PC-9 (cell line): Measurements from ENCODE around the gene BAIAP3. TPM values are rescaled to one million over a fixed set of nuclear protein-coding genes. Genes with fewer than 3 reads are reported as not detected.

Experiments
- Bru-seq: library from RNA; stranded (reverse); fragments of 400-500 nt; gene quantifications from one replicate; lab custom pipeline; 2021; lab: Mats Ljungman, UMichigan
- BruChase-seq, 2 experiments: library from RNA; stranded (reverse); fragments of 400-500 nt; gene quantifications; one replicate each; lab custom pipeline; 2021; lab: Mats Ljungman, UMichigan
- BruUV-seq: library from RNA; stranded (reverse); fragments of 400-500 nt; replicated peaks from 2 replicates; lab custom pipeline; 2021; lab: Mats Ljungman, UMichigan
- CTCF ChIA-PET: fragments of 300-600 bp; sonication (Branson Sonifier 250); formaldehyde crosslinking; loops from one replicate; lab custom pipeline; 2022; ENCODE audit warnings: antibody characterized with exemption; lab: Charles Lee
- POLR2A ChIA-PET: fragments of 300-600 bp; sonication (Branson Sonifier 250); formaldehyde crosslinking; loops from one replicate; lab custom pipeline; 2022; ENCODE audit warnings: antibody characterized with exemption; ENCODE audit not compliant: unreplicated experiment; lab: Charles Lee
- DNase-seq, 2 experiments: peaks; one replicate each; pipeline versions ENCODE4 v3.0.0 to v3.0.0-alpha.2; 2015 to 2022; ENCODE audit warnings: mixed read lengths in 1 of 2
- H2AFZ ChIP-seq: fragments of 200-600 bp; sonication (generic); 2 replicates; pipeline ENCODE4 v1.8.1; 2017; ENCODE audit warnings: antibody characterized with exemption
- H3F3A ChIP-seq: fragments of 200-600 bp; sonication (generic); 2 replicates; pipeline ENCODE4 v1.8.1; 2017; ENCODE audit warnings: antibody characterized with exemption, mild to moderate bottlenecking, low read depth; ENCODE audit not compliant: insufficient read depth
- H3K27ac ChIP-seq: fragments of 200-600 bp; sonication (generic); 2 replicates; pipeline ENCODE4 v1.6.1; 2016; ENCODE audit warnings: mixed run types
- H3K27me3 ChIP-seq: fragments of 200-600 bp; sonication (generic); 2 replicates; pipeline ENCODE4 v1.6.1; 2016; ENCODE audit warnings: low read depth, mixed run types; ENCODE audit not compliant: insufficient read depth
- H3K36me3 ChIP-seq: fragments of 200-600 bp; sonication (generic); 2 replicates; pipeline ENCODE4 v1.6.1; 2016; ENCODE audit warnings: low read depth, mixed run types
- H3K4me1 ChIP-seq: fragments of 200-600 bp; sonication (generic); replicated peaks from 2 replicates; pipeline ENCODE4 v1.6.1; 2016; ENCODE audit warnings: mixed run types; ENCODE audit not compliant: insufficient read depth
- H3K4me2 ChIP-seq: fragments of 200-600 bp; sonication (generic); 2 replicates; pipeline ENCODE4 v1.6.1; 2017; ENCODE audit warnings: mixed run types
- H3K4me3 ChIP-seq: fragments of 200-600 bp; sonication (generic); 2 replicates; pipeline ENCODE4 v1.6.1; 2016; ENCODE audit warnings: mixed run types
- H3K79me2 ChIP-seq: fragments of 200-600 bp; sonication (generic); 2 replicates; pipeline ENCODE4 v1.6.1; 2017; ENCODE audit warnings: low read depth, mixed run types
- H3K9me2 ChIP-seq: fragments of 200-600 bp; sonication (generic); 2 replicates; pipeline ENCODE4 v1.8.1; 2017; ENCODE audit warnings: mild to moderate bottlenecking; ENCODE audit not compliant: insufficient read depth
- H3K9me3 ChIP-seq: fragments of 200-600 bp; sonication (generic); 2 replicates; pipeline ENCODE4 v1.8.1; 2016; ENCODE audit warnings: low read depth; ENCODE audit not compliant: insufficient read depth
- H4K20me1 ChIP-seq: fragments of 200-600 bp; sonication (generic); 2 replicates; pipeline ENCODE4 v1.8.1; 2017; ENCODE audit not compliant: insufficient read depth
- EZH2 ChIP-seq: fragments of 200-600 bp; sonication (generic); IDR thresholded peaks from 2 replicates; pipeline ENCODE4 v1.8.0; 2017; ENCODE audit warnings: antibody characterized with exemption, low read depth
- intact Hi-C: fragments of 100-400 bp; cut with micrococcal nuclease; formaldehyde crosslinking; loops from one replicate; pipeline ENCODE4 v1.10.0; 2022; ENCODE audit not compliant: unreplicated experiment
- long read RNA-seq: library from polyadenylated mRNA; stranded (forward); transcript quantifications from one replicate; pipeline ENCODE4 v2.0.0, GENCODE V29; 2022
- total RNA-seq: library from RNA; stranded (reverse); gene quantifications from 2 replicates; pipeline ENCODE4 v1.2.3, GENCODE V29; 2021
- TF ChIP-seq, protein P1 (sequence below): fragments of 200-600 bp; sonication (generic); conservative IDR thresholded peaks from 2 replicates; pipeline ENCODE4 v1.6.1; 2017; ENCODE audit warnings: mixed run types, antibody characterized with exemption, mild to moderate bottlenecking, moderate library complexity

BAIAP3 gene, protein sequence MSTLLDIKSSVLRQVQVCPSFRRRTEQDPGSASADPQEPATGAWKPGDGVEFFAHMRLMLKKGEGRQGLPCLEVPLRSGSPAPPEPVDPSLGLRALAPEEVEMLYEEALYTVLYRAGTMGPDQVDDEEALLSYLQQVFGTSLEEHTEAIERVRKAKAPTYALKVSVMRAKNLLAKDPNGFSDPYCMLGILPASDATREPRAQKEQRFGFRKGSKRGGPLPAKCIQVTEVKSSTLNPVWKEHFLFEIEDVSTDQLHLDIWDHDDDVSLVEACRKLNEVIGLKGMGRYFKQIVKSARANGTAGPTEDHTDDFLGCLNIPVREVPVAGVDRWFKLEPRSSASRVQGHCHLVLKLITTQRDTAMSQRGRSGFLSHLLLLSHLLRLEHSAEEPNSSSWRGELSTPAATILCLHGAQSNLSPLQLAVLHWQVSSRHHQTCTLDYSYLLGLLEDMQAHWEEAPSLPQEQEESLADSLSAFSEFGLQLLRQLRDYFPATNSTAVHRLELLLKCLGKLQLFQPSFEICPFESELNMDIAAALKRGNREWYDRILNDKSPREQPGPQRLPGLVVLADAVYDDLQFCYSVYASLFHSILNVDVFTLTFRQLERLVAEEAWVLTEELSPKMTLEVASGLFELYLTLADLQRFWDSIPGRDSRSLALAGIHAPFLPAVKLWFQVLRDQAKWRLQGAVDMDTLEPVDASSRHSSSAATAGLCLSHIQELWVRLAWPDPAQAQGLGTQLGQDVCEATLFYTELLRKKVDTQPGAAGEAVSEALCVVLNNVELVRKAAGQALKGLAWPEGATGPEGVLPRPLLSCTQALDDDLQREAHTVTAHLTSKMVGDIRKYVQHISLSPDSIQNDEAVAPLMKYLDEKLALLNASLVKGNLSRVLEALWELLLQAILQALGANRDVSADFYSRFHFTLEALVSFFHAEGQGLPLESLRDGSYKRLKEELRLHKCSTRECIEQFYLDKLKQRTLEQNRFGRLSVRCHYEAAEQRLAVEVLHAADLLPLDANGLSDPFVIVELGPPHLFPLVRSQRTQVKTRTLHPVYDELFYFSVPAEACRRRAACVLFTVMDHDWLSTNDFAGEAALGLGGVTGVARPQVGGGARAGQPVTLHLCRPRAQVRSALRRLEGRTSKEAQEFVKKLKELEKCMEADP
- total RNA-seq (35.0 and 47.3 TPM in 2 replicates), Bru-seq, nascent RNA (percentile 35 among the genes with signal in this experiment), BruChase-seq, experiment 1, labeled RNA remaining after a 2-hour chase (percentile 49 among the genes with signal in this experiment), BruChase-seq, experiment 2, labeled RNA remaining after a 6-hour chase (percentile 60 among the genes with signal in this experiment)
- long read RNA-seq, transcript BAIAP3-204 (34 exons, 3,930 nt): major isoform, 8 of 19 reads
- long read RNA-seq, partial matches to known transcripts: 9 of 19 reads
- long read RNA-seq, other reads (novel, unspliced or antisense): 2 of 19 reads

DNA sequence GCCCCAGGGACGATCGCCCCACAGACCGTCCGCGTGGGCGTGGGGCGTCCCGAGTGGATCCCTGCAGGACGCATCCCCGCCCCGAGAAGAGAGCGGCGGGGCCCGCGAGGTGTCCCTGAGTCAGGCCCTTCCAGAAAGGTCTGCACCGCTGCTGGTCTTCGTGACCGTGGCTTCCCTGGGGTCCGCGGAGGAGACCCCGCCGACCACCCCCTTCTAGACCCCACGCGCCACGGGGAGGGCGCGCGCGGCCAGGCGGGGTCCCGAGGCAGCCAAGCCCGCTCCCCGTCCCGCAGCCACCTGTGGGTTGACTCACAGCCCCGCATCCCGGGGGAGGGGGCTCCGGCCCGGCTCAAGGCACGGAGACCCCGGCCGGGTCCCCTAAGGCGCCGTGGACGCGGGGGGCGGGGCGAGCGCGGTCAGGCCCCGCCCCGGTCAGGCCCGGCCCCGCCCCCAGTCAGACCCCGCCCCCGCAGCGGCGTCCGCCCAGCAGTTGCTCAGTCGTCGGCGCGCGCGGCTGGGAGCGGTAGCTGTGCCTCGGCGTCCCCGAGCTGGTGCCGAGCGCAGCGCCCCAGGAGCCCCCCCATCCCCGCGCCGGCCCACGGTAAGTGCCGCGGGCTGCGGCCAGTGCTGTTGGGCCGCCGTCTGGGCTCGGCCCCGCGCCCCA, at the start of gene BAIAP3:
BAIAP3 (plus strand) TSS at position 497 of the 664 bp plus-strand sequence. CDS start 4,905 bp downstream, outside the sequence.
- Histone ChIP-seq H3K79me2 (no peaks in the 10 kb centered on the region), H3K27me3 (no peaks in the 10 kb centered on the region), H3K9me3 (no peaks in the 10 kb centered on the region), H3K27ac (no peak within 1 kb of the TSS), H3K9me2 (no peaks in the 10 kb centered on the region), H3K36me3 (no peaks in the 10 kb centered on the region), H3F3A (peaks cover 6% of the 10 kb centered on the region; the same call in 1 of the 2 replicates), H4K20me1 (no peaks in the 10 kb centered on the region), H3K4me3 (peak within 1 kb of the TSS; percentile 49; the same call in 1 of the 2 replicates), H2AFZ (no peak within 1 kb of the TSS), H3K4me2 (peak within 1 kb of the TSS; percentile 82), H3K4me1 (peaks cover 15% of the 10 kb centered on the region)
- POLR2A ChIA-PET: interaction anchor here (0.6 to 0.7 kb wide), 3 partner anchors 13 to 1572 kb away, joined by 3 to 5 read pairs (median 3); no protein-coding TSS in a partner anchor
- TF ChIP-seq, protein P1, sequence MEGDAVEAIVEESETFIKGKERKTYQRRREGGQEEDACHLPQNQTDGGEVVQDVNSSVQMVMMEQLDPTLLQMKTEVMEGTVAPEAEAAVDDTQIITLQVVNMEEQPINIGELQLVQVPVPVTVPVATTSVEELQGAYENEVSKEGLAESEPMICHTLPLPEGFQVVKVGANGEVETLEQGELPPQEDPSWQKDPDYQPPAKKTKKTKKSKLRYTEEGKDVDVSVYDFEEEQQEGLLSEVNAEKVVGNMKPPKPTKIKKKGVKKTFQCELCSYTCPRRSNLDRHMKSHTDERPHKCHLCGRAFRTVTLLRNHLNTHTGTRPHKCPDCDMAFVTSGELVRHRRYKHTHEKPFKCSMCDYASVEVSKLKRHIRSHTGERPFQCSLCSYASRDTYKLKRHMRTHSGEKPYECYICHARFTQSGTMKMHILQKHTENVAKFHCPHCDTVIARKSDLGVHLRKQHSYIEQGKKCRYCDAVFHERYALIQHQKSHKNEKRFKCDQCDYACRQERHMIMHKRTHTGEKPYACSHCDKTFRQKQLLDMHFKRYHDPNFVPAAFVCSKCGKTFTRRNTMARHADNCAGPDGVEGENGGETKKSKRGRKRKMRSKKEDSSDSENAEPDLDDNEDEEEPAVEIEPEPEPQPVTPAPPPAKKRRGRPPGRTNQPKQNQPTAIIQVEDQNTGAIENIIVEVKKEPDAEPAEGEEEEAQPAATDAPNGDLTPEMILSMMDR: no peak
- no peak for TF ChIP-seq EZH2
- DNase-seq: peak in 1 of 2 experiments; percentile 56
- intact Hi-C loops: loop anchor here (5.0 kb wide), 1 partner anchor 279 kb away; the partner anchor contains the start of genes CRAMP1 and IFT140
- CTCF ChIA-PET: interaction anchor here (0.6 to 0.7 kb wide), 2 partner anchors 21 to 388 kb away, joined by 7 to 10 read pairs; no protein-coding TSS in a partner anchor
- BruUV-seq: no TSS peak

DNA sequence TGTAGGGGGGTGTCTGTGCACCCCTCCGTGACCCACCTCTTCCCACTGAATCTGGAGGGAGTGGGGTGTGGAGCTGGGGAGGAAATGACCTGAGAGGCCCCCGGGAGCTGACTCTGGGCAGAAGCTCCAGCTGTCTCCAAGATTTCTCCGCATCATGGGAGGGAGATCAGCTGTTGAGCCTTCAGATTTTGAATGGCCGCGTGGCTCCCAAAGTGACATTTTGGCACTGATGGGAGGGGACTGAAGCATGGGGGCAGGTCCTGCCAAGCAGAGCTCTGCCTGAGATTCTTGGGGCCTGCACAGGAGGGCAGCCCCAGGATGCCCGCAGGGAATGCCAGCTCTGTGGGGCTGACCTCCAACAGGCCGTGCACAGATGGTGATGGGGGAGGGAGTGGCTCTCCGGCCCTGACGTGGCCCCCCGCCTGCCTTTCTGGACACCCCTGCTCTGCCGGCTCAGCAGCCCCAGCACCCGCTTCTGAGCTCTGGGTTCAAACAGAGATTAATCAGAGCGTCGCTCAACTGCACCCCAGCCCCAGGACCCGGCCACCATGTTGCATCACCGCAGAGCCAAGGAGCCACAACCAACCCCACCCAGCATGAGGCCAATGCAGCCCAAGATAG, 49.3 kb upstream of the BAIAP3 start:
- intact Hi-C loops: no loop called here
- Histone ChIP-seq H2AFZ (no peak overlapping the region), H3K79me2 (no peaks in the 10 kb centered on the region), H3K36me3 (no peaks in the 10 kb centered on the region), H3K4me2 (no peak overlapping the region), H3K27ac (no peak overlapping the region), H3K27me3 (peaks cover 56% of the 10 kb centered on the region), H3F3A (no peaks in the 10 kb centered on the region; the same call in 1 of the 2 replicates), H3K4me1 (no peaks in the 10 kb centered on the region), H3K9me2 (no peaks in the 10 kb centered on the region), H3K9me3 (no peaks in the 10 kb centered on the region), H4K20me1 (no peaks in the 10 kb centered on the region), H3K4me3 (no peak overlapping the region)
- no TSS peak for BruUV-seq
- ChIA-PET POLR2A (interaction anchor here (0.7 kb wide), 1 partner anchor 1190 kb away, joined by 3 read pairs; no protein-coding TSS in a partner anchor), CTCF (interaction anchor here (0.6 kb wide), 1 partner anchor 1249 kb away, joined by 4 read pairs; no protein-coding TSS in a partner anchor)
- TF ChIP-seq, protein P1: no peak
- no peak for TF ChIP-seq EZH2
- DNase-seq: no peak
